ENCODE results near the gene BANK1.

BANK1 gene

DNA sequence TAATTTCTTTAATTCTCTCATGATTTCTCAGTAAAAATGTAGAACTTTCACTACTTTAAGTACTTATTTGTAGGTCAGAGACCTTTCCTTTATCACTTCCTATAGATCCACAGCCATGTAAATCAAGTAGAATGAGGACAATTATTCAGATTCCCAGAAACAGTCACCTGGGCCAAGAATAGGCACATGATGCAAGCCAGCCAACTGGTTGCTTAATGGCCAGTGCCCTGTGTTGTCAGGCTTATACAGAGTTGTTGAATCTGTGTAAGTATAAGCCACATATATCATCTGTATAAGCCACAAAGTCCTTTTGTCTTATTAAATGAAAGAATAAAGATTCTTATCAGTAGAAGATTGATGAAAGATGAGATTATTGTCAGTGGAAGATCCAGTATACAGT is 5.2 kb downstream of the BANK1 start:
- H3K4me1 ChIP-seq: no peaks in the 10 kb centered on the region; the same call in 1 of the 2 replicates
- TF ChIP-seq, protein P1, sequence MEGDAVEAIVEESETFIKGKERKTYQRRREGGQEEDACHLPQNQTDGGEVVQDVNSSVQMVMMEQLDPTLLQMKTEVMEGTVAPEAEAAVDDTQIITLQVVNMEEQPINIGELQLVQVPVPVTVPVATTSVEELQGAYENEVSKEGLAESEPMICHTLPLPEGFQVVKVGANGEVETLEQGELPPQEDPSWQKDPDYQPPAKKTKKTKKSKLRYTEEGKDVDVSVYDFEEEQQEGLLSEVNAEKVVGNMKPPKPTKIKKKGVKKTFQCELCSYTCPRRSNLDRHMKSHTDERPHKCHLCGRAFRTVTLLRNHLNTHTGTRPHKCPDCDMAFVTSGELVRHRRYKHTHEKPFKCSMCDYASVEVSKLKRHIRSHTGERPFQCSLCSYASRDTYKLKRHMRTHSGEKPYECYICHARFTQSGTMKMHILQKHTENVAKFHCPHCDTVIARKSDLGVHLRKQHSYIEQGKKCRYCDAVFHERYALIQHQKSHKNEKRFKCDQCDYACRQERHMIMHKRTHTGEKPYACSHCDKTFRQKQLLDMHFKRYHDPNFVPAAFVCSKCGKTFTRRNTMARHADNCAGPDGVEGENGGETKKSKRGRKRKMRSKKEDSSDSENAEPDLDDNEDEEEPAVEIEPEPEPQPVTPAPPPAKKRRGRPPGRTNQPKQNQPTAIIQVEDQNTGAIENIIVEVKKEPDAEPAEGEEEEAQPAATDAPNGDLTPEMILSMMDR (IDR thresholded peaks at IDR 0.05; ENCODE audit: low read depth, low read length): no peak
- H3K9me3 ChIP-seq: no peaks in the 10 kb centered on the region
- no peak overlapping the region for H3K4me3 ChIP-seq (ENCODE audit: low read depth, low read length)
- DNase-seq: no peak
- no peaks in the 10 kb centered on the region for H3K27me3 ChIP-seq
- H3K36me3 ChIP-seq: no peaks in the 10 kb centered on the region

DNA sequence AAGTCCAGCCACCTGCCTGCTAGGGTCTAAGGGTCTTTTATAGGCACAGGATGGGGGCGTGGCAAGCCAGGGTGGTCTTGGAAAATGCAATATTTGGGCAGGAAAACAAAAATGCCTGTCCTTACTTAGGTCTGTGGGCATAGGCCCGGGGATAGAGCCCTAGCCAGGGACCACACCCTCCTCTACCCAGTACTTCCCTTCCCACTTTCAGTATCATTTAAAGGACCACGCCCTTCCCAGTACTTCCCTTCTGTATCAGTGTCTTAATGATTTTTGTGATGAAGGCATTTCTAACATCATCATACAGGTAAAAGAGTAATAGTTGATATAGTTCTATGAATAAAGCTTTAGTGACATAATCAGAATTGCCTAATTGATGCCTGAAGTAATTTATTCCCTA is 11.4 kb downstream of the BANK1 start:
- Histone ChIP-seq H3K4me1 (no peaks in the 10 kb centered on the region), H3K4me3 (ENCODE audit: low read depth, low read length) (no peak overlapping the region), H3K36me3 (no peaks in the 10 kb centered on the region), H3K9me3 (no peaks in the 10 kb centered on the region), H3K27me3 (no peaks in the 10 kb centered on the region)
- no peak for DNase-seq
- TF ChIP-seq, protein P1 (IDR thresholded peaks at IDR 0.05; ENCODE audit: low read depth, low read length): no peak

DNA sequence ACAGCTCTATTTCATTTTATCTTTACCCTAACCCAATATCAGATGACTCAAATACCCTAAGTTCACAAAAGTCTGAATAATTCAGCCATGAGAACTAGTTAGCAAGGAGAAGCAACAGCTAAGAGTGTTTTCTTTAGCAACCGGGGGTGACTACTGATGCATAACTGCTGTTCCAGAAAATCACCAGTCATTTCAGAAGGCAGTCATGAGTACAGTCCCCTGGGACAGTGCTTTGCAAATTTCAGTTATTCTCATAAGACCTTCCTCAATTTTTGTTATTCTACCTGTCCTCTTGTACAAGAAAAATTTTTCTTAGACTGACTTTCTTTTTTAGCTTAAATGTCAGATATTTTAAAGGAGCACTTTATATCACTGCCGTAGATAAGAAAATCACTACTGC is 16.4 kb downstream of the BANK1 start:
- no peak overlapping the region for H3K4me3 ChIP-seq (ENCODE audit: low read depth, low read length)
- no peaks in the 10 kb centered on the region for H3K27me3 ChIP-seq
- no peaks in the 10 kb centered on the region for H3K9me3 ChIP-seq
- no peaks in the 10 kb centered on the region for H3K4me1 ChIP-seq
- peak; percentile 16 for DNase-seq
- TF ChIP-seq, protein P1 (IDR thresholded peaks at IDR 0.05; ENCODE audit: low read depth, low read length): peak; percentile 19
- H3K36me3 ChIP-seq: no peaks in the 10 kb centered on the region

DNA sequence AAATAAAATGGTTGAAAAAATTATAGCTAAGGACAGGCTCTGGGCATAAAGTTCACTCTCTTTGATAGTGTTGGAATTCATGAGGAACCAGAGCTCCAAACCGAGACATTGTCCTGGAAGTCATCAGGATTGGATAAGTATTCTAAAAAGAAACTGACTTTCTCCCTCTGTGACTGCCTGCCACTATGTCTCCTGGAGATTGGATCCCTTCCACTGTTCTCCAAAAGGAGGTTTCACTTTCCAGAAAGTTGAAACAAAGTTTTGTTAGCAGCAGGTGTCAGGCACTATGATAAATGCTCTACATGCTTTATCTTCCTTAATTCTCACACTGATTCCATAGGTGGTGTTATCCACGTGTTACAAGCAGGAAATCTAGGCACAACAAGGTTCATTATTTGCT is 16.8 kb downstream of the BANK1 start:
- Histone ChIP-seq H3K9me3 (no peaks in the 10 kb centered on the region), H3K4me1 (no peaks in the 10 kb centered on the region)

DNA sequence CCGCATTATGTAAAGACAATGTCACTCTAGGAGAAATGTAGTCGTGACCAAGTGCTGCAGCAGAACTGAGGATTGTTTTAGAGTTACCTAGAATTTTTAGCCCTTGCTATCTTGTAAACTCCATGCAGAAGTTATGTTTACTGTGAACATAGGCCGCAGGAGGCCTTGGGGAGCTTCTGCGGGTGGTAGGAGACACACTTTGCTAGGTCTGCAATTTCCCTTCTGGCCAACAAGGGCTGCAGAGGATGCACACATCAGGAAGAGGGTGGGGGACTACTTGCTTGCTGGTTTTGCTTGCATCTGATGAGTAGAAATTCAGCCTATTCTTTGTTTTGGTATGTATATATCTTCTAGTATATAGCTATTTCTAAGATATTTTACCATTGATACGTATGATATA is 23.1 kb downstream of the BANK1 start:
- TF ChIP-seq, protein P1 (IDR thresholded peaks at IDR 0.05; ENCODE audit: low read depth, low read length): no peak
- no peaks in the 10 kb centered on the region for H3K36me3 ChIP-seq
- no peak for DNase-seq
- H3K4me3 ChIP-seq (ENCODE audit: low read depth, low read length): no peak overlapping the region
- H3K4me1 ChIP-seq: no peaks in the 10 kb centered on the region
- no peaks in the 10 kb centered on the region for H3K9me3 ChIP-seq
- no peaks in the 10 kb centered on the region for H3K27me3 ChIP-seq

More for the DNA sequence above, 16.8 kb downstream of the BANK1 start:
- no peak for DNase-seq
- Histone ChIP-seq H3K27me3 (no peaks in the 10 kb centered on the region), H3K36me3 (no peaks in the 10 kb centered on the region), H3K4me3 (ENCODE audit: low read depth, low read length) (no peak overlapping the region)
- TF ChIP-seq, protein P1 (IDR thresholded peaks at IDR 0.05; ENCODE audit: low read depth, low read length): no peak

DNA sequence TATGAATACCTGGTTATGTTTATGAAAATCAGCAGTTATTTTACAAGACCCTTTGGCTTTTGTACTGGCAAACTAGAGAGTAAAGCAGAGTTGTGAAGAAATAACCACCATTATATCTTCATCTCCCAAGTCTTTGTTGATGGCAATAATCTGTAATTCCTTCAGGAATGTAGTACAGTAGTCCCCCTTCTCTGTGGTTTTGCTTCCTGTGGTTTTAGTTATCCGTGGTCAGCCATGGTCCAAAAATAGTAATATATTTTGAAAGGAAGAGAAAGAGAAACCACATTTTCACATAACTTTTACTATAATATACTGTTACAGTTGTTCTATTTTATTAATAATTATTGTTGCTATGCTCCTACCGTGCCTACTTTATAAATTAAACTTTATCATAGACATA is 27.8 kb downstream of the BANK1 start:
- no peak overlapping the region for H3K4me3 ChIP-seq (ENCODE audit: low read depth, low read length)
- no peaks in the 10 kb centered on the region for H3K4me1 ChIP-seq
- no peaks in the 10 kb centered on the region for H3K36me3 ChIP-seq
- no peaks in the 10 kb centered on the region for H3K27me3 ChIP-seq
- no peak for DNase-seq
- H3K9me3 ChIP-seq: no peaks in the 10 kb centered on the region; the same call in 1 of the 2 replicates
- TF ChIP-seq, protein P1 (IDR thresholded peaks at IDR 0.05; ENCODE audit: low read depth, low read length): no peak
